Type B pancreatic cell (in vitro differentiated cells): ENCODE results near the gene CHCHD1. TPM values are rescaled to one million over a fixed set of nuclear protein-coding genes. Genes with fewer than 3 reads are reported as not detected.
A peak's percentile ranks its signal among the peaks of the same experiment; 100 is the strongest.

ENCODE experiments used
- DNase-seq: peaks from one replicate; pipeline ENCODE4 v3.0.0; 2021; ENCODE audit warnings: mixed read lengths; ENCODE audit not compliant: unreplicated experiment; ENCODE audit errors: extremely low spot score
- H3K27ac Mint-ChIP-seq: 2 replicates; pipeline ENCODE4 v1.8.0; 2021; ENCODE audit warnings: mild to moderate bottlenecking, mixed read lengths
- H3K27me3 Mint-ChIP-seq: 2 replicates; pipeline ENCODE4 v1.8.0; 2021; ENCODE audit warnings: mixed read lengths
- H3K36me3 Mint-ChIP-seq: 2 replicates; pipeline ENCODE4 v1.8.0; 2021; ENCODE audit warnings: mixed read lengths
- H3K4me1 Mint-ChIP-seq: one replicate; pipeline ENCODE4 v1.8.0; 2021; ENCODE audit warnings: mixed read lengths; ENCODE audit not compliant: unreplicated experiment
- H3K4me3 Mint-ChIP-seq: 2 replicates; pipeline ENCODE4 v1.8.0; 2021; ENCODE audit warnings: mild to moderate bottlenecking, mixed read lengths
- H3K9me3 Mint-ChIP-seq: 2 replicates; pipeline ENCODE4 v1.8.0; 2021; ENCODE audit warnings: mixed read lengths
- total RNA-seq: library from RNA; stranded (reverse); gene quantifications from 2 replicates; pipeline ENCODE4 v1.2.1, GENCODE V29; 2021; ENCODE audit warnings: low replicate concordance
- TF ChIP-seq, protein P1 (sequence below): fragments of 200-600 bp; sonication (generic); conservative IDR thresholded peaks from 2 replicates; pipeline ENCODE4 v1.5.0; 2021; ENCODE audit warnings: antibody characterized with exemption, mild to moderate bottlenecking

Gene CHCHD1
- total RNA-seq, 1 donor from 2014 or later: 32.6 TPM

DNA sequence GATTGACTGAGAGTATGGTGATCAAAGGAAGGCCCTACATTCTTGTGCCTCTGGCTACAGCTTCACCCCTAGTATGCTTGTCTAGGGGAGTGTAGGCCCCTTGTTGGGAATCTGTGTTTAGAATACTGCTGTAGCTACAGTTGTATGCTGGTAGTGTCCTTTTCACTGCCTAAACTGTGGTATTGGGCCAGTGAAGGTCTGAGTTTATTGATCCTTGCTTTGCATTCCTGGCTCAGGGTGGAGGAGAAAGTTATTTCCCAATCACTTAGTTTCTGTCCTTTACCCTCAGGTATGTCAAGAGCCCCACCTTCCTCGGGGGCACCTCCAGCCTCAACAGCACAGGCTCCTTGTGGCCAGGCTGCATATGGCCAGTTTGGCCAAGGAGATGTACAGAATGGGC is 31.0 kb upstream of the CHCHD1 start:
- no peaks in the 10 kb centered on the region for H3K27me3 Mint-ChIP-seq
- peak overlapping the region; percentile 34 for H3K27ac Mint-ChIP-seq
- peaks cover 27% of the 10 kb centered on the region for H3K36me3 Mint-ChIP-seq
- no peaks in the 10 kb centered on the region for H3K9me3 Mint-ChIP-seq
- H3K4me1 Mint-ChIP-seq: peaks cover 8% of the 10 kb centered on the region
- DNase-seq: no peak
- no peak overlapping the region for H3K4me3 Mint-ChIP-seq
- TF ChIP-seq, protein P1, sequence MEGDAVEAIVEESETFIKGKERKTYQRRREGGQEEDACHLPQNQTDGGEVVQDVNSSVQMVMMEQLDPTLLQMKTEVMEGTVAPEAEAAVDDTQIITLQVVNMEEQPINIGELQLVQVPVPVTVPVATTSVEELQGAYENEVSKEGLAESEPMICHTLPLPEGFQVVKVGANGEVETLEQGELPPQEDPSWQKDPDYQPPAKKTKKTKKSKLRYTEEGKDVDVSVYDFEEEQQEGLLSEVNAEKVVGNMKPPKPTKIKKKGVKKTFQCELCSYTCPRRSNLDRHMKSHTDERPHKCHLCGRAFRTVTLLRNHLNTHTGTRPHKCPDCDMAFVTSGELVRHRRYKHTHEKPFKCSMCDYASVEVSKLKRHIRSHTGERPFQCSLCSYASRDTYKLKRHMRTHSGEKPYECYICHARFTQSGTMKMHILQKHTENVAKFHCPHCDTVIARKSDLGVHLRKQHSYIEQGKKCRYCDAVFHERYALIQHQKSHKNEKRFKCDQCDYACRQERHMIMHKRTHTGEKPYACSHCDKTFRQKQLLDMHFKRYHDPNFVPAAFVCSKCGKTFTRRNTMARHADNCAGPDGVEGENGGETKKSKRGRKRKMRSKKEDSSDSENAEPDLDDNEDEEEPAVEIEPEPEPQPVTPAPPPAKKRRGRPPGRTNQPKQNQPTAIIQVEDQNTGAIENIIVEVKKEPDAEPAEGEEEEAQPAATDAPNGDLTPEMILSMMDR: no peak

DNA sequence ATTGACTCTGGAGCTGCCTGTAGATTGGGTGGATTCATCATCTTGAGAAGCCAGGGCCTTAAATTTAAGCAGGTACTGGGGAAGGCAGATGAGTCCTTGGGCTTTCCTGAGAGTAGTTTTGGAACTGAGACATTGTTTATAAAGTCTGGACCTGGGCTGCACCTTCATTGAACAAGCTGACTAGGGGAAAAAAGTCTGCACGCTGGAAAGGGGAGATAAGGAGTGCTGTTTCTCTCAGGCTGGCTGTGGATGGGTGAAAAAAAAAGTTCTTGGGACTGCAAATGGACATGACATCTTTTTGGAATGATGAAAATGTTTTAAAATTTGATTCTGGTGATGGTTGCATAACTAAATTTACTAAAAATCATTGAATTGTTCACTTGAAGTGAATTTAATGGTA is 25.7 kb upstream of the CHCHD1 start:
- DNase-seq: no peak
- Mint-ChIP-seq H3K36me3 (peaks cover 14% of the 10 kb centered on the region), H3K27ac (no peak overlapping the region), H3K4me1 (no peaks in the 10 kb centered on the region), H3K27me3 (no peaks in the 10 kb centered on the region), H3K9me3 (no peaks in the 10 kb centered on the region), H3K4me3 (no peak overlapping the region)
- TF ChIP-seq, protein P1: no peak

DNA sequence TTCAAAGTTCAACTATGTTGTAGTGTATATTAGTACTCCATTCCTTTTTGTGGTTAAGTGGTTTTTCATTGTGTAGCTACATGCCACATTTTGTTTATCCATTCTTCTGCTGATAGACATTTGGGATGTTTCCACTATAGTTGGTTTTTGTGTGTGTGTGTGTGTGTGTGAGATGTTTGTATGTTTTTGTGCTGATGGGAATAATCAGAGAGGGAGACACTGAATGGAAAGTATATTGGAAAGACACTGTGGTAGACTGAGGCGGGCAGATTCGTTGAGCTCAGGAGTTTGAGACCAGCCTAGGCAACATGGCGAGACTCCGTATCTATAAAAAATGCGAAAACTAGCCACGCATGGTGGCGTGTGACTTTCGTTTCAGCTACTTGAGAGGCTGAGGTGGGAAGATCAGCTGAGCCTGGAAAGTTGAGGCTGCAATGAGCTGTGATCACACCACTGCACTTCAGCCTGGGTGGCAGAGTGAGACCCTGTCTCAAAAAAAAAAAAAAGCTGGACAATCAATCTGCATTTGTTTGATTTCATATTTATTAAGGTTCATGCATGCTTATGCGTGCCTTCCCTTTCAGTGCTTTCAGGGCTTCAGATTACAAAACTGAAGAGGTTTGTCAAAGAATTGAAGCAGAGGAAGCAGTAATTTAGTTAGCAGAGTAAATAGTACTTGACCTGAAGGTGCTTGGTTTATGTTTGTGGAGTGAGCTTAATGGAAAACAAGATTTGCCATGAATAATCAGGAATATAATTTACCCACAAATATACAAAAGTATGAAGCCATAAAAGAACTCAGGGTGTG is 22.9 kb upstream of the CHCHD1 start:
- TF ChIP-seq, protein P1: no peak
- H3K4me3 Mint-ChIP-seq: no peak overlapping the region

DNA sequence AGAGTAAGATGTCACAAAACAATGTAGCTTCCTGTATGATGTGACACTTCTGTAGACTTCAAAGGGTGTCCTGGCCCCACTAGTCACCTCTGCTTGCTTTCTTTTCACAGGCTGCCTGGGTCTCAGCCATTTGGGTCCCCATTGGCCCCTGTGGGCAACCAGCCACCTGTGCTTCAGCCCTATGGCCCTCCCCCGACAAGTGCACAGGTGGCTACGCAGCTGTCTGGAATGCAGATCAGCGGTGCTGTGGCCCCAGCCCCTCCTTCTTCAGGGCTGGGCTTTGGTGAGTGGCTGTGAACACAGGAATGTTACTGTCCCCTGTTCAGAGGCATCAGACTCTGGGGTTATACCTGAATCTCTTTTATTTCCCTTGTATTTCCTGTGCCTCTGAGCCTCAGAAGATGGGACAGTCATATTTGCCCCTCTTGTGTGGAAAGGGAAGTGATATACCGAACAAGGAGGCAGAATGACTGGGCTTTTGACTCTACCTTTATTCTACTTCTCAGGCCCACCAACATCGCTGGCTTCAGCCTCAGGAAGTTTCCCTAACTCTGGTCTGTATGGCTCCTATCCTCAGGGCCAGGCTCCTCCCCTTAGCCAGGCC is 22.2 kb upstream of the CHCHD1 start:
- Mint-ChIP-seq H3K4me3 (peak overlapping the region; percentile 42), H3K27me3 (no peaks in the 10 kb centered on the region), H3K9me3 (no peaks in the 10 kb centered on the region), H3K36me3 (peaks cover 22% of the 10 kb centered on the region), H3K27ac (peak overlapping the region; percentile 57), H3K4me1 (no peaks in the 10 kb centered on the region)
- TF ChIP-seq, protein P1: no peak
- DNase-seq: no peak

More for the DNA sequence above, 22.9 kb upstream of the CHCHD1 start:
- H3K27ac Mint-ChIP-seq: peak overlapping the region; percentile 57
- DNase-seq: no peak
- no peaks in the 10 kb centered on the region for H3K4me1 Mint-ChIP-seq
- no peaks in the 10 kb centered on the region for H3K9me3 Mint-ChIP-seq
- no peaks in the 10 kb centered on the region for H3K27me3 Mint-ChIP-seq
- H3K36me3 Mint-ChIP-seq: peaks cover 20% of the 10 kb centered on the region

DNA sequence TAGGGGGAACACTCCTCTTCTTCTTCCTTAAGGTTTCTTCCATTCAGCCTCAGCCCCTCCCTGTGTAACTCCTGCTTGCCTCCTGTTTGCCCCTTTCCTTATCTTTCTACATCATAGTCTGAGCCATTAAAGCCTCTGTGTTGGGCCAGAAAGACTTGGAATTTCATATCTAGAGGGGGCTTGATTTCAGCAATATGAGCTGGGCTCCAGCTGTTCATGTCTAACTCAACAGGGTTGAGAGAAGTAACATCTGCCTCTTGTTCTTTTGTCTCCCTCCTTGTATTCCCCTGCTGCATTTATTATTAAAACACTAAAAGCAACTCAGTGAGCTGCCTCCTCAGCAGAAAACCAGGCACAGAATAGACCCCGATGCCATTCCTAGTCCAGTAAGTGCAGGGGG is 20.1 kb upstream of the CHCHD1 start:
- Mint-ChIP-seq H3K4me1 (no peaks in the 10 kb centered on the region), H3K9me3 (no peaks in the 10 kb centered on the region), H3K27ac (peak overlapping the region; percentile 52), H3K27me3 (no peaks in the 10 kb centered on the region), H3K4me3 (no peak overlapping the region), H3K36me3 (peaks cover 41% of the 10 kb centered on the region)
- DNase-seq: no peak
- TF ChIP-seq, protein P1: no peak
